Fibroblast of skin of left biceps (primary cell): ENCODE measurements around the gene C20orf173.

Experiments
- DNase-seq, 2 experiments: peaks; one replicate each; pipeline ENCODE4 v3.0.0-alpha.2; 2013; ENCODE audit warnings: low read depth in 2 of 2

C20orf173 gene

DNA sequence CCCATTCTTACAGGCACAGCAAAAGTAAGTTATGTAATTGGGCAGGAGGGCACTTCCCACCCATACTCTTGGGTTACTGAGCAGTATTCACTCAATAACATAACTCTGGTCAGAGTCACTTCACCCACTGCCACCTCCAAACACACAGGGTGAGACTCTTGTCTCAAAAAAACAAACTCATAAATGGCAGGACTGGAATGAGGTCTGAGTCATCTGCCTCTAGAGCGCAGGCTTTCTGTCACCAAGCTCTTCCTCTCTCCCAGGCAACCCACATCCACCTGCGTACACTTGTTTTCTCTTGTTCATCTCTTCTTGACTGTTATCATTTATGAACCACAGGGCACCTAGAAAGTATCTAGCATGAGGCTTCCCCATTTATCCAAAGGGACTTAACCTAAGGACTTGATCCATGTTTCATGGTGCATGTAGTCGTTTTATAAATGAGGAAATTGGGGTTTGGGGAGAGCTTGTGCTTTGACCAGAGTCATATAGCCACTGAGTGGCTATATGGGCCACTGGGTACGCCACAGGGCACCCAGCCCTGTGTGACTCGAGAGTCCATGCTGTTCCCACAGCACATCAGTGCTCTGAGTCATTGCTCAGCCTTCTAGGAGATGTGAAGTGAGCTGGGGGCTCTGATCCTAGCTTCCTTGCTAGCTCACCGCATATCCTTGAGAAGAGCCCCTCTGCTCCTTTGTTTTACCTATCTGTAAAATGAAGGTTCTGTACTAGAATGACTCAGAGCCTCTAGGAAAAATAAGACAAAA, 22.4 kb downstream of the C20orf173 start:
- DNase-seq = no peak

- DNase-seq = no peak
These were observed 23.3 kb downstream of the C20orf173 start for GRCh38 chr20:35506179-35506578.

DNA sequence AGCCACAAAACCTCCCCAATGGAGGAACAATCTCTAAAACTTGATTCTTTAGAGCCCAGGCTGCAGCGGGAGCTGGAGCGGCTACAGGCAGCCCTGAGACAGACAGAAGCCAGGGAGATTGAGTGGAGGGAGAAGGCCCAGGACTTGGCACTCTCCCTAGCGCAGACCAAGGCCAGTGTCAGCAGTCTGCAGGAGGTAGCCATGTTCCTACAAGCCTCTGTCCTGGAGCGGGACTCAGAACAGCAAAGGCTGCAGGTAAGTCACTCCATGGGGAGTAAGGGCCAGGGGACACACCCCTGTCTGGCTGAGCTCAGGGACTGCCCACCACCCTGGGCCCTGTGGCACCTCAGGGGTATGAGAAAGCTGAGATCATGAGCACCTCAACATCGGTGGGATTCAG, 24.7 kb downstream of the C20orf173 start:
- DNase-seq = no peak

- no peak for DNase-seq
These were observed 25.5 kb downstream of the C20orf173 start for GRCh38 chr20:35503841-35504561.

DNA sequence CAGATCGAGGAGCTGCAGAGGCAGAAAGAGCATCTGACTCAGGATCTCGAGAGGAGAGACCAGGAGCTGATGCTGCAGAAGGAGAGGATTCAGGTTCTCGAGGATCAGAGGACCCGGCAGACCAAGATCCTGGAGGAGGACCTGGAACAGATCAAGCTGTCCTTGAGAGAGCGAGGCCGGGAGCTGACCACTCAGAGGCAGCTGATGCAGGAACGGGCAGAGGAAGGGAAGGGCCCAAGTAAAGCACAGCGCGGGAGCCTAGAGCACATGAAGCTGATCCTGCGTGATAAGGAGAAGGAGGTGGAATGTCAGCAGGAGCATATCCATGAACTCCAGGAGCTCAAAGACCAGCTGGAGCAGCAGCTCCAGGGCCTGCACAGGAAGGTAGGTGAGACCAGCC, 26.2 kb downstream of the C20orf173 start:
- no peak for DNase-seq

DNA sequence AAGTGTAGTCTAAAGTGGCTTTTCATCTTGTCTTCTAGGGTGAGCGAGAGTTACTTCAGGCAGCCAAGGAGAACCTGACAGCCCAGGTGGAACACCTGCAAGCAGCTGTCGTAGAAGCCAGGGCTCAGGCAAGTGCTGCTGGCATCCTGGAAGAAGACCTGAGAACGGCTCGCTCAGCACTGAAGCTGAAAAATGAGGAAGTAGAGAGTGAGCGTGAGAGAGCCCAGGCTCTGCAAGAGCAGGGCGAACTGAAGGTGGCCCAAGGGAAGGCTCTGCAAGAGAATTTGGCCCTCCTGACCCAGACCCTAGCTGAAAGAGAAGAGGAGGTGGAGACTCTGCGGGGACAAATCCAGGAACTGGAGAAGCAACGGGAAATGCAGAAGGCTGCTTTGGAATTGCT, 27.1 kb downstream of the C20orf173 start:
- no peak for DNase-seq

GRCh38 chr20:35499271-35499670, 30.2 kb downstream of the C20orf173 start:
- DNase-seq = no peak

- DNase-seq = peak in 1 of 2 experiments; percentile 6
These were observed 31.7 kb downstream of the C20orf173 start for GRCh38 chr20:35497780-35498189.

GRCh38 chr20:35497320-35497719, 32.1 kb downstream of the C20orf173 start:
- DNase-seq = no peak

DNA sequence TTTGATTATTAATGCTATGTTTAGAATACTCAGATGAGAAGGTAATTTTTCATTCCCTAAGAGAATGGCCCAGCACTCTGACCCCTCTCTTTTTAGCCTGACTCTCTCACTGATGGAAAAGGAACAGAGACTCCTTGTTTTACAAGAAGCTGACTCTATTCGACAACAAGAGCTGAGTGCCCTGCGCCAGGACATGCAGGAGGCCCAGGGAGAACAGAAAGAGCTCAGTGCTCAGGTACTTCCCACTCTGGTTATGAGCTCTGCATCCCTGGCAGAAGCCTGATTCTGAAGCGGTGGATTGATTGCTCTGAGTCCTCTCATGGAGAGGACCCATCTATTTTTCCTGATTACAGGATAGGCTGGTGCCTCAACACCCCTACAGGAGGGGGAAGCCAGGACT, 33.0 kb downstream of the C20orf173 start:
- no peak for DNase-seq

DNA sequence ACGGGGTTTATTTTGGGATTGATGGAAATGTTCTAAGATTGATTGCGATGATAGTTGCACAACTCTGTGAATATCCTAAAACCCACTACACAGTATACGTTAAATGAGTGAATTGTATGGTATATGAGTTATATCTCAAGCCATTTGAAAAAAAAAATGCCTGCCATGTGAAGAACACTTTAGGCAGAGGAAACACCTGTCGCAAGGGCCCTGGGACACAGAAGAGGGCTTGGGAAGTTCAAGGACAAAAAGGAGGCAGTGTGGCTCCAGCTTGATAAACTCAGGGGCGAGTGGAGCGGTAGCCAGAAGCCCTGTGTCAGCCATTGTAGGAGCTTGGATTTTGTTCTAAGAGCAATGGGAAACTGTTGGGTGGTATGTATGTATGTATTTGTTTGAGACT, 37.1 kb downstream of the C20orf173 start:
- DNase-seq = no peak

DNA sequence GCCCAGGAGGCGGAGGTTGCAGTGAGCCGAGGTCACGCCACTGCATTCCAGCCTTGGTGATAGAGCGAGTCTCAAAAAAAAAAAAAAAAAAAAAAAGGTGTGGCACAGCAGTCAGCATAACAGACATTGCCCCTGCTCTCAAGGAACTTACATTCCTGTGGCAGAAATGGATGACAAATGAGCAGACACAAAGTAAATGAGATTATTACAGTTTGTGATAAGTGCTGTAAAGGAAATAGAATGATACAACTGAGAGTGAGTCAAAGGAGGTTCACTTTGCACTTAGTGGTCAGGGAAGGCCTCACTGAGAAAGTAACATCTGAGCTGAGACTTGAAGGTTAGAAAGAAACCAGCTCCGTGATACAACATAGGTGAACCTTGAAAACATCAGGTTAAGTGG, 37.6 kb downstream of the C20orf173 start:
- DNase-seq = no peak

- no peak for DNase-seq
These were observed 38.7 kb downstream of the C20orf173 start for GRCh38 chr20:35490736-35491181.

- no peak for DNase-seq
These were observed 39.7 kb downstream of the C20orf173 start for GRCh38 chr20:35489717-35490116.

- no peak for DNase-seq
These were observed 42.0 kb downstream of the C20orf173 start for GRCh38 chr20:35487479-35487878.

DNA sequence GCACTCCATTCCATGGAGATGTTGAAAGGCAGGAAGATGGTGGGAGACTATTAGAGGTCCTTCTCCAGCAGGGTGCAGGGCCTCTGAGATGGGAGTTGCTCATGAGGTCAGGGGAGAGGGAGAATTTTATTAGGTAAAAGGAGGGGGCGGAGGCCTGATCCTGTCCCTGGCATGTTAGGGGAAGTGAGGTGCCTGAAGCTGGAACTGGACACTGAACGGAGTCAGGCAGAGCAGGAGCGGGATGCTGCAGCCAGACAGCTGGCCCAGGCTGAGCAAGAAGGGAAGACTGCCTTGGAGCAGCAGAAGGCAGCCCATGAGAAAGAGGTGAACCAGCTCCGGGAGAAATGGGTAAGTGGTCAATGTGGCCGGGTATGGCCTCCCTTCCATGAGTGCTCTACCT, 49.7 kb downstream of the C20orf173 start:
- no peak for DNase-seq

DNA sequence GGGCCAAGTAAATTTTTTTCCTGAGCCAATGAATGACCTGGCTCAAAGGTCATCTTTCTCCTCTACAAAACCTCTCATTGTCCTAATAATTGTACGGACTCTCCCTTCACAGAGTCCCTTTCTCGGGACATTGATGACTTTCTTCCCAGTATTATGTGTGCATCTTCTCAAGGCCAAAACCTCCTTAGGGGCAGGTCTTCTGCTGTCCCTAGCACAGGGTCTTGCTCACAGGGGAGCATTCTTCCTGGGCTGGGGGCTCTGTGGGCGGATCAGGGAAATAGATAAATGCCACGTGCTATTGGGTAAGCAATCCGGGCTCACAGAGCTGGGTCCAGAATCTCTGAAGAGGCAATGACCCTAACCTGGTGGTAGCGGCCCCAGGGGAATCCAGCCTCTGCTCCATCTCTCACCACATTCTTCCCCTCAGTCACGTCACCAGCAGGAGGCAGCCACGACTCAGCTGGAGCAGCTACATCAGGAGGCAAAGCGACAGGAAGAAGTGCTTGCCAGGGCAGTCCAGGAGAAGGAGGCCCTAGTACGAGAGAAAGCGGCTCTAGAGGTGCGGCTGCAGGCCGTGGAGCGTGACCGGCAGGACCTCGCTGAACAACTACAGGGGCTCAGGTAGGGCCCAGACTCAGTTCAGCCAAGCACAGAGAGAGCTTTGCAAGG, 50.5 kb downstream of the C20orf173 start:
- no peak for DNase-seq
